ENCODE data around the gene ASB6. TPM values are rescaled to one million over a fixed set of nuclear protein-coding genes. Genes with fewer than 3 reads are reported as not detected.

ASB6 gene
- total RNA-seq, 2 experiments from 2014 or later: 19.0 to 21.4 TPM

- CTCF ChIA-PET (ENCODE audit: unreplicated experiment): no interaction called here
- Histone ChIP-seq H3K4me1 (ENCODE audit: insufficient read depth, low read length, poor library complexity, severe bottlenecking) (no peaks in the 10 kb centered on the region), H4K20me1 (ENCODE audit: insufficient read depth, low read length) (no peaks in the 10 kb centered on the region), H3K27ac (ENCODE audit: low read depth, low read length, poor library complexity, severe bottlenecking) (no peak overlapping the region), H3K79me2 (ENCODE audit: insufficient read depth, low read depth, low read length) (no peaks in the 10 kb centered on the region), H3K4me3 (ENCODE audit: low read depth, low read length, poor library complexity, severe bottlenecking) (no peak overlapping the region), H3K4me2 (ENCODE audit: low read length) (no peak overlapping the region), H3K36me3 (ENCODE audit: insufficient read depth, low read length) (no peaks in the 10 kb centered on the region), H3K9me3 (ENCODE audit: low read length) (no peaks in the 10 kb centered on the region), H2AFZ (ENCODE audit: low read length) (no peak overlapping the region), H3K9me2 (ENCODE audit: insufficient read depth, low read length) (no peaks in the 10 kb centered on the region)
- no peak for DNase-seq (ENCODE audit: low spot score)
- TF ChIP-seq EZH2phosphoT487 (IDR thresholded peaks at IDR 0.05; ENCODE audit: borderline replicate concordance, low read depth, low read length) (no peak), CTCF (conservative IDR thresholded peaks at IDR 0.05; ENCODE audit: low read length) (no peak)
- POLR2A ChIA-PET: no interaction called here
- intact Hi-C loops (cut with micrococcal nuclease; ENCODE audit: unreplicated experiment): no loop called here
- BruUV-seq (replicated peaks): no TSS peak
Measured at GRCh38 chr9:129671519-129671918, 29.6 kb upstream of the ASB6 start.

- Histone ChIP-seq H3K4me2 (ENCODE audit: low read length) (no peak overlapping the region), H3K9me3 (ENCODE audit: low read length) (no peaks in the 10 kb centered on the region), H3K9me2 (ENCODE audit: insufficient read depth, low read length) (no peaks in the 10 kb centered on the region), H3K27ac (ENCODE audit: low read depth, low read length, poor library complexity, severe bottlenecking) (no peak overlapping the region), H3K36me3 (ENCODE audit: insufficient read depth, low read length) (no peaks in the 10 kb centered on the region), H4K20me1 (ENCODE audit: insufficient read depth, low read length) (no peaks in the 10 kb centered on the region), H3K79me2 (ENCODE audit: insufficient read depth, low read depth, low read length) (no peaks in the 10 kb centered on the region), H3K4me3 (ENCODE audit: low read depth, low read length, poor library complexity, severe bottlenecking) (no peak overlapping the region), H3K4me1 (ENCODE audit: insufficient read depth, low read length, poor library complexity, severe bottlenecking) (no peaks in the 10 kb centered on the region), H2AFZ (ENCODE audit: low read length) (no peak overlapping the region)
- ChIA-PET CTCF (ENCODE audit: unreplicated experiment) (no interaction called here), POLR2A (no interaction called here)
- intact Hi-C loops (cut with micrococcal nuclease; ENCODE audit: unreplicated experiment): no loop called here
- DNase-seq (ENCODE audit: low spot score): no peak
- no peak for TF ChIP-seq EZH2phosphoT487 (IDR thresholded peaks at IDR 0.05; ENCODE audit: borderline replicate concordance, low read depth, low read length)
- no peak for TF ChIP-seq CTCF (conservative IDR thresholded peaks at IDR 0.05; ENCODE audit: low read length)
- no TSS peak for BruUV-seq (replicated peaks)
Measured at GRCh38 chr9:129671065-129671464, 29.1 kb upstream of the ASB6 start.

- Histone ChIP-seq H3K9me2 (ENCODE audit: insufficient read depth, low read length) (no peaks in the 10 kb centered on the region), H4K20me1 (ENCODE audit: insufficient read depth, low read length) (no peaks in the 10 kb centered on the region), H3K4me2 (ENCODE audit: low read length) (no peak overlapping the region), H3K4me1 (ENCODE audit: insufficient read depth, low read length, poor library complexity, severe bottlenecking) (no peaks in the 10 kb centered on the region), H3K4me3 (ENCODE audit: low read depth, low read length, poor library complexity, severe bottlenecking) (no peak overlapping the region), H3K36me3 (ENCODE audit: insufficient read depth, low read length) (no peaks in the 10 kb centered on the region), H2AFZ (ENCODE audit: low read length) (no peak overlapping the region), H3K9me3 (ENCODE audit: low read length) (no peaks in the 10 kb centered on the region), H3K27ac (ENCODE audit: low read depth, low read length, poor library complexity, severe bottlenecking) (no peak overlapping the region), H3K79me2 (ENCODE audit: insufficient read depth, low read depth, low read length) (no peaks in the 10 kb centered on the region)
- ChIA-PET POLR2A (no interaction called here), CTCF (ENCODE audit: unreplicated experiment) (no interaction called here)
- TF ChIP-seq EZH2phosphoT487 (IDR thresholded peaks at IDR 0.05; ENCODE audit: borderline replicate concordance, low read depth, low read length): no peak
- no peak for TF ChIP-seq CTCF (conservative IDR thresholded peaks at IDR 0.05; ENCODE audit: low read length)
- DNase-seq (ENCODE audit: low spot score): no peak
- no TSS peak for BruUV-seq (replicated peaks)
- intact Hi-C loops (cut with micrococcal nuclease; ENCODE audit: unreplicated experiment): no loop called here
Measured at GRCh38 chr9:129669946-129670345, 28.0 kb upstream of the ASB6 start.
